Measurements from ENCODE around the gene CA5A.
"Not testable (repeated sequence)": the region's sequence is repeated elsewhere in the genome, so short reads cannot be mapped to it uniquely, and the experiment has no call there.

Gene CA5A

GRCh38 chr16:87946596-87947347 is 10.4 kb upstream of the CA5A start:
- DNase-seq, result no peak

- peak; percentile 85 for DNase-seq
Measured at GRCh38 chr16:87945351-87946042, 9.2 kb upstream of the CA5A start.

- no peak for DNase-seq
Measured at GRCh38 chr16:87942680-87943079, 6.4 kb upstream of the CA5A start.

- no peak for DNase-seq
Measured at GRCh38 chr16:87939562-87940423, 3.5 kb upstream of the CA5A start.

GRCh38 chr16:87938412-87938949 is 2.2 kb upstream of the CA5A start:
- DNase-seq, result no peak

GRCh38 chr16:87937231-87937542 is 858 bp upstream of the CA5A start:
- not testable (repeated sequence) for DNase-seq

- DNase-seq, result not testable (repeated sequence)
Measured at GRCh38 chr16:87936016-87936374, 334 bp downstream of the CA5A start.

- DNase-seq, result not testable (repeated sequence)
Measured at GRCh38 chr16:87934752-87935425, 1.4 kb downstream of the CA5A start.

- DNase-seq, result no peak
Measured at GRCh38 chr16:87933140-87933495, 3.2 kb downstream of the CA5A start.

GRCh38 chr16:87932475-87933139 is 3.7 kb downstream of the CA5A start:
- DNase-seq, result not testable (repeated sequence)

GRCh38 chr16:87931504-87931903 is 4.8 kb downstream of the CA5A start:
- no peak for DNase-seq

GRCh38 chr16:87930456-87930855 is 5.9 kb downstream of the CA5A start:
- no peak for DNase-seq

GRCh38 chr16:87929986-87930385 is 6.3 kb downstream of the CA5A start:
- DNase-seq, result no peak

- DNase-seq, result no peak
Measured at GRCh38 chr16:87927195-87927562, 9.2 kb downstream of the CA5A start.

- DNase-seq, result no peak
Measured at GRCh38 chr16:87926246-87927194, 9.8 kb downstream of the CA5A start.

- DNase-seq, result peak; percentile 93
Measured at GRCh38 chr16:87924811-87925670, 11.3 kb downstream of the CA5A start.

GRCh38 chr16:87924041-87924810 is 12.1 kb downstream of the CA5A start:
- DNase-seq, result peak; percentile 72

- DNase-seq, result no peak
Measured at GRCh38 chr16:87922250-87922871, 14.0 kb downstream of the CA5A start.

- no peak for DNase-seq
Measured at GRCh38 chr16:87921236-87921773, 15.0 kb downstream of the CA5A start.

All from NCI-H1417 treated with DMSO at 0.1 percent for 48 hours (cell line).